ENCODE results near the gene LRIT2. TPM values are rescaled to one million over a fixed set of nuclear protein-coding genes. Genes with fewer than 3 reads are reported as not detected.

LRIT2 gene
- total RNA-seq, 1 experiment from 2014 or later, result not detected

DNA sequence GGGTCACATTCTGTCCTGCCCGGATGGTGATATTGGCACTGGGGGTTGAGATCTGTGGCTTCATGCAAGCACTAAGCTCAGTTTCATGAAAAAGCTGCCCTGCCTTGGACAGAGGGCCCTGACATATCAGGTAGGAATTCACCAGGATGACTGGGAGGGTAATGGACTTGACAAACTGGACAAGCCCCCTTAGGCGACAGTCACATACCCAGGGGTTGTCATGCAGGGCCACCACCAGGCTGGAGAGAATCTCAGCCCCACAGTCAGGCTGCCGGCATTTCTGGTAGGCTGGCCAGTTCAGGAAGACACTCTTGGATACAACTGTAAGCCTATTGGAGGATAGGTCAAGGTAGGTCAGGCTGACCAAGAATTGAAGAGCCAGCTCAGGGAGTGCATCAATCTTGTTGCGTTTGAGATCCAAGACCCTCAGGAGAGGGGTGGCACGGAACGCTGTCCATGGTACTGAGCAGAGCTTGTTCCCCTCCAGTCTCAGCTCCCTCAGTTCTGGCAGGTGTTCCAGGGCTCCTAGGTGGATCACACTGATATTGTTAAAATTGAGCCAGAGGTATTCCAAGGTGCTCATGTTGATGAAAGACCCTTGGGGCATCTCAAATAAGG is 824 bp downstream of the LRIT2 start (continued):
- TF ChIP-seq, protein P1, sequence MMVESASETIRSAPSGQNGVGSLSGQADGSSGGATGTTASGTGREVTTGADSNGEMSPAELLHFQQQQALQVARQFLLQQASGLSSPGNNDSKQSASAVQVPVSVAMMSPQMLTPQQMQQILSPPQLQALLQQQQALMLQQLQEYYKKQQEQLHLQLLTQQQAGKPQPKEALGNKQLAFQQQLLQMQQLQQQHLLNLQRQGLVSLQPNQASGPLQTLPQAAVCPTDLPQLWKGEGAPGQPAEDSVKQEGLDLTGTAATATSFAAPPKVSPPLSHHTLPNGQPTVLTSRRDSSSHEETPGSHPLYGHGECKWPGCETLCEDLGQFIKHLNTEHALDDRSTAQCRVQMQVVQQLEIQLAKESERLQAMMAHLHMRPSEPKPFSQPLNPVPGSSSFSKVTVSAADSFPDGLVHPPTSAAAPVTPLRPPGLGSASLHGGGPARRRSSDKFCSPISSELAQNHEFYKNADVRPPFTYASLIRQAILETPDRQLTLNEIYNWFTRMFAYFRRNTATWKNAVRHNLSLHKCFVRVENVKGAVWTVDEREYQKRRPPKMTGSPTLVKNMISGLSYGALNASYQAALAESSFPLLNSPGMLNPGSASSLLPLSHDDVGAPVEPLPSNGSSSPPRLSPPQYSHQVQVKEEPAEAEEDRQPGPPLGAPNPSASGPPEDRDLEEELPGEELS (CRISPR knock-in tag; IDR thresholded peaks at IDR 0.05), result no peak; the same call in 1 of the 2 replicates
- TF ChIP-seq, protein P2, sequence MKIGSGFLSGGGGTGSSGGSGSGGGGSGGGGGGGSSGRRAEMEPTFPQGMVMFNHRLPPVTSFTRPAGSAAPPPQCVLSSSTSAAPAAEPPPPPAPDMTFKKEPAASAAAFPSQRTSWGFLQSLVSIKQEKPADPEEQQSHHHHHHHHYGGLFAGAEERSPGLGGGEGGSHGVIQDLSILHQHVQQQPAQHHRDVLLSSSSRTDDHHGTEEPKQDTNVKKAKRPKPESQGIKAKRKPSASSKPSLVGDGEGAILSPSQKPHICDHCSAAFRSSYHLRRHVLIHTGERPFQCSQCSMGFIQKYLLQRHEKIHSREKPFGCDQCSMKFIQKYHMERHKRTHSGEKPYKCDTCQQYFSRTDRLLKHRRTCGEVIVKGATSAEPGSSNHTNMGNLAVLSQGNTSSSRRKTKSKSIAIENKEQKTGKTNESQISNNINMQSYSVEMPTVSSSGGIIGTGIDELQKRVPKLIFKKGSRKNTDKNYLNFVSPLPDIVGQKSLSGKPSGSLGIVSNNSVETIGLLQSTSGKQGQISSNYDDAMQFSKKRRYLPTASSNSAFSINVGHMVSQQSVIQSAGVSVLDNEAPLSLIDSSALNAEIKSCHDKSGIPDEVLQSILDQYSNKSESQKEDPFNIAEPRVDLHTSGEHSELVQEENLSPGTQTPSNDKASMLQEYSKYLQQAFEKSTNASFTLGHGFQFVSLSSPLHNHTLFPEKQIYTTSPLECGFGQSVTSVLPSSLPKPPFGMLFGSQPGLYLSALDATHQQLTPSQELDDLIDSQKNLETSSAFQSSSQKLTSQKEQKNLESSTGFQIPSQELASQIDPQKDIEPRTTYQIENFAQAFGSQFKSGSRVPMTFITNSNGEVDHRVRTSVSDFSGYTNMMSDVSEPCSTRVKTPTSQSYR (CRISPR knock-in tag; IDR thresholded peaks at IDR 0.05), result 0 out of 2 replicates have a peak, but pooled peaks have one; percentile 77
- TF ChIP-seq, protein P3, sequence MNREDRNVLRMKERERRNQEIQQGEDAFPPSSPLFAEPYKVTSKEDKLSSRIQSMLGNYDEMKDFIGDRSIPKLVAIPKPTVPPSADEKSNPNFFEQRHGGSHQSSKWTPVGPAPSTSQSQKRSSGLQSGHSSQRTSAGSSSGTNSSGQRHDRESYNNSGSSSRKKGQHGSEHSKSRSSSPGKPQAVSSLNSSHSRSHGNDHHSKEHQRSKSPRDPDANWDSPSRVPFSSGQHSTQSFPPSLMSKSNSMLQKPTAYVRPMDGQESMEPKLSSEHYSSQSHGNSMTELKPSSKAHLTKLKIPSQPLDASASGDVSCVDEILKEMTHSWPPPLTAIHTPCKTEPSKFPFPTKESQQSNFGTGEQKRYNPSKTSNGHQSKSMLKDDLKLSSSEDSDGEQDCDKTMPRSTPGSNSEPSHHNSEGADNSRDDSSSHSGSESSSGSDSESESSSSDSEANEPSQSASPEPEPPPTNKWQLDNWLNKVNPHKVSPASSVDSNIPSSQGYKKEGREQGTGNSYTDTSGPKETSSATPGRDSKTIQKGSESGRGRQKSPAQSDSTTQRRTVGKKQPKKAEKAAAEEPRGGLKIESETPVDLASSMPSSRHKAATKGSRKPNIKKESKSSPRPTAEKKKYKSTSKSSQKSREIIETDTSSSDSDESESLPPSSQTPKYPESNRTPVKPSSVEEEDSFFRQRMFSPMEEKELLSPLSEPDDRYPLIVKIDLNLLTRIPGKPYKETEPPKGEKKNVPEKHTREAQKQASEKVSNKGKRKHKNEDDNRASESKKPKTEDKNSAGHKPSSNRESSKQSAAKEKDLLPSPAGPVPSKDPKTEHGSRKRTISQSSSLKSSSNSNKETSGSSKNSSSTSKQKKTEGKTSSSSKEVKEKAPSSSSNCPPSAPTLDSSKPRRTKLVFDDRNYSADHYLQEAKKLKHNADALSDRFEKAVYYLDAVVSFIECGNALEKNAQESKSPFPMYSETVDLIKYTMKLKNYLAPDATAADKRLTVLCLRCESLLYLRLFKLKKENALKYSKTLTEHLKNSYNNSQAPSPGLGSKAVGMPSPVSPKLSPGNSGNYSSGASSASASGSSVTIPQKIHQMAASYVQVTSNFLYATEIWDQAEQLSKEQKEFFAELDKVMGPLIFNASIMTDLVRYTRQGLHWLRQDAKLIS (CRISPR knock-in tag; IDR thresholded peaks at IDR 0.05; ENCODE audit: borderline replicate concordance), result no peak
- TF ChIP-seq SP1 (CRISPR knock-in tag; conservative IDR thresholded peaks at IDR 0.05) (no peak), CREB1 (CRISPR knock-in tag; IDR thresholded peaks at IDR 0.05) (peak; percentile 43; the same call in 1 of the 2 replicates)
- TF ChIP-seq, protein P4, sequence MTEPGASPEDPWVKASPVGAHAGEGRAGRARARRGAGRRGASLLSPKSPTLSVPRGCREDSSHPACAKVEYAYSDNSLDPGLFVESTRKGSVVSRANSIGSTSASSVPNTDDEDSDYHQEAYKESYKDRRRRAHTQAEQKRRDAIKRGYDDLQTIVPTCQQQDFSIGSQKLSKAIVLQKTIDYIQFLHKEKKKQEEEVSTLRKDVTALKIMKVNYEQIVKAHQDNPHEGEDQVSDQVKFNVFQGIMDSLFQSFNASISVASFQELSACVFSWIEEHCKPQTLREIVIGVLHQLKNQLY (CRISPR knock-in tag; IDR thresholded peaks at IDR 0.05), result no peak
- TF ChIP-seq, protein P5, sequence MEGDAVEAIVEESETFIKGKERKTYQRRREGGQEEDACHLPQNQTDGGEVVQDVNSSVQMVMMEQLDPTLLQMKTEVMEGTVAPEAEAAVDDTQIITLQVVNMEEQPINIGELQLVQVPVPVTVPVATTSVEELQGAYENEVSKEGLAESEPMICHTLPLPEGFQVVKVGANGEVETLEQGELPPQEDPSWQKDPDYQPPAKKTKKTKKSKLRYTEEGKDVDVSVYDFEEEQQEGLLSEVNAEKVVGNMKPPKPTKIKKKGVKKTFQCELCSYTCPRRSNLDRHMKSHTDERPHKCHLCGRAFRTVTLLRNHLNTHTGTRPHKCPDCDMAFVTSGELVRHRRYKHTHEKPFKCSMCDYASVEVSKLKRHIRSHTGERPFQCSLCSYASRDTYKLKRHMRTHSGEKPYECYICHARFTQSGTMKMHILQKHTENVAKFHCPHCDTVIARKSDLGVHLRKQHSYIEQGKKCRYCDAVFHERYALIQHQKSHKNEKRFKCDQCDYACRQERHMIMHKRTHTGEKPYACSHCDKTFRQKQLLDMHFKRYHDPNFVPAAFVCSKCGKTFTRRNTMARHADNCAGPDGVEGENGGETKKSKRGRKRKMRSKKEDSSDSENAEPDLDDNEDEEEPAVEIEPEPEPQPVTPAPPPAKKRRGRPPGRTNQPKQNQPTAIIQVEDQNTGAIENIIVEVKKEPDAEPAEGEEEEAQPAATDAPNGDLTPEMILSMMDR (IDR thresholded peaks at IDR 0.05), result no peak
- TF ChIP-seq, protein P6, sequence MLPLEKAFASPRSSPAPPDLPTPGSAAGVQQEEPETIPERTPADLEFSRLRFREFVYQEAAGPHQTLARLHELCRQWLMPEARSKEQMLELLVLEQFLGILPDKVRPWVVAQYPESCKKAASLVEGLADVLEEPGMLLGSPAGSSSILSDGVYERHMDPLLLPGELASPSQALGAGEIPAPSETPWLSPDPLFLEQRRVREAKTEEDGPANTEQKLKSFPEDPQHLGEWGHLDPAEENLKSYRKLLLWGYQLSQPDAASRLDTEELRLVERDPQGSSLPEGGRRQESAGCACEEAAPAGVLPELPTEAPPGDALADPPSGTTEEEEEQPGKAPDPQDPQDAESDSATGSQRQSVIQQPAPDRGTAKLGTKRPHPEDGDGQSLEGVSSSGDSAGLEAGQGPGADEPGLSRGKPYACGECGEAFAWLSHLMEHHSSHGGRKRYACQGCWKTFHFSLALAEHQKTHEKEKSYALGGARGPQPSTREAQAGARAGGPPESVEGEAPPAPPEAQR (CRISPR knock-in tag; IDR thresholded peaks at IDR 0.05), result no peak
- TF ChIP-seq, protein P7, sequence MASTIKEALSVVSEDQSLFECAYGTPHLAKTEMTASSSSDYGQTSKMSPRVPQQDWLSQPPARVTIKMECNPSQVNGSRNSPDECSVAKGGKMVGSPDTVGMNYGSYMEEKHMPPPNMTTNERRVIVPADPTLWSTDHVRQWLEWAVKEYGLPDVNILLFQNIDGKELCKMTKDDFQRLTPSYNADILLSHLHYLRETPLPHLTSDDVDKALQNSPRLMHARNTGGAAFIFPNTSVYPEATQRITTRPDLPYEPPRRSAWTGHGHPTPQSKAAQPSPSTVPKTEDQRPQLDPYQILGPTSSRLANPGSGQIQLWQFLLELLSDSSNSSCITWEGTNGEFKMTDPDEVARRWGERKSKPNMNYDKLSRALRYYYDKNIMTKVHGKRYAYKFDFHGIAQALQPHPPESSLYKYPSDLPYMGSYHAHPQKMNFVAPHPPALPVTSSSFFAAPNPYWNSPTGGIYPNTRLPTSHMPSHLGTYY (CRISPR knock-in tag; IDR thresholded peaks at IDR 0.05), result no peak

DNA sequence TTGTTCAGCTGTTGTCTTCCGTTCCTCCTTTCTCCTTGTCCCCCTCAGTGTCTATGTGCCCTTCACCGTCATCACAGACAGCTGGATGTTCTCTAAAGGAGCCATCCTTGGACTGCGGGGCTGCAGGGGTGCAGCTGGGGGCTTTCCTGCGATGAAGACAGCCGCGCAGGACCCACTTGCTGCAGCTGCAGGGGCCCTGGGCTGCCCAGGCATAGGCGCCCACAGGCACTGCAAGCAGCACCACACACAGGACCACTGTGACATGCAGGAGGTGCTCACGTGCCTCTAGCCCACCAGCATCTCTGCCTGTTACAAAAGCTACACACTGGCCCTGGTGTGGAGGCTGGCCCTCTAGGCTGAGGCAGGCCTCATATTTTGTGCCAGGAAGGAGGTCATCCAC is 3.4 kb downstream of the LRIT2 start:
- no peak overlapping the region for H3K27ac Mint-ChIP-seq
- POLR2A ChIA-PET, result interaction anchor here (0.8 kb wide), 1 partner anchor 22 kb away, joined by 3 read pairs; no protein-coding TSS in a partner anchor
- DNase-seq (ENCODE audit: low spot score) (no peak), ATAC-seq (no peak)
- H3K4me1 Mint-ChIP-seq, result no peaks in the 10 kb centered on the region
- H3K4me3 Mint-ChIP-seq, result no peak overlapping the region
- CTCF ChIA-PET, result interaction anchor here (0.5 kb wide), 1 partner anchor 1325 kb away, joined by 3 read pairs; no protein-coding TSS in a partner anchor
- H3K9me3 Mint-ChIP-seq, result peaks cover 6% of the 10 kb centered on the region
- H3K27me3 Mint-ChIP-seq (ENCODE audit: low read depth), result peaks cover 10% of the 10 kb centered on the region
- no peaks in the 10 kb centered on the region for H3K36me3 Mint-ChIP-seq
- TF ChIP-seq ZNF232 (CRISPR knock-in tag; IDR thresholded peaks at IDR 0.05) (no peak), ZNF396 (CRISPR knock-in tag; IDR thresholded peaks at IDR 0.05; ENCODE audit: borderline replicate concordance) (no peak), IRF2 (CRISPR knock-in tag; IDR thresholded peaks at IDR 0.05; ENCODE audit: borderline replicate concordance, low read depth) (no peak), KAT7 (CRISPR knock-in tag; IDR thresholded peaks at IDR 0.05; ENCODE audit: borderline replicate concordance) (no peak), GABPB1 (CRISPR knock-in tag; IDR thresholded peaks at IDR 0.05) (no peak)
- TF ChIP-seq, protein P8, sequence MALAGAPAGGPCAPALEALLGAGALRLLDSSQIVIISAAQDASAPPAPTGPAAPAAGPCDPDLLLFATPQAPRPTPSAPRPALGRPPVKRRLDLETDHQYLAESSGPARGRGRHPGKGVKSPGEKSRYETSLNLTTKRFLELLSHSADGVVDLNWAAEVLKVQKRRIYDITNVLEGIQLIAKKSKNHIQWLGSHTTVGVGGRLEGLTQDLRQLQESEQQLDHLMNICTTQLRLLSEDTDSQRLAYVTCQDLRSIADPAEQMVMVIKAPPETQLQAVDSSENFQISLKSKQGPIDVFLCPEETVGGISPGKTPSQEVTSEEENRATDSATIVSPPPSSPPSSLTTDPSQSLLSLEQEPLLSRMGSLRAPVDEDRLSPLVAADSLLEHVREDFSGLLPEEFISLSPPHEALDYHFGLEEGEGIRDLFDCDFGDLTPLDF (CRISPR knock-in tag; IDR thresholded peaks at IDR 0.05), result no peak
- TF ChIP-seq, protein P9, sequence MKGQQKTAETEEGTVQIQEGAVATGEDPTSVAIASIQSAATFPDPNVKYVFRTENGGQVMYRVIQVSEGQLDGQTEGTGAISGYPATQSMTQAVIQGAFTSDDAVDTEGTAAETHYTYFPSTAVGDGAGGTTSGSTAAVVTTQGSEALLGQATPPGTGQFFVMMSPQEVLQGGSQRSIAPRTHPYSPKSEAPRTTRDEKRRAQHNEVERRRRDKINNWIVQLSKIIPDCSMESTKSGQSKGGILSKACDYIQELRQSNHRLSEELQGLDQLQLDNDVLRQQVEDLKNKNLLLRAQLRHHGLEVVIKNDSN (CRISPR knock-in tag; IDR thresholded peaks at IDR 0.05), result no peak
